Measurements from ENCODE around the gene TIMP4.

GRCh38 chr3:12150112-12150511, 8.6 kb downstream of the TIMP4 start:
- TF ChIP-seq CTCF (IDR thresholded peaks at IDR 0.05) (no peak), POLR2AphosphoS5 (IDR thresholded peaks at IDR 0.05; ENCODE audit: low read depth, low read length) (no peak), SIN3A (IDR thresholded peaks at IDR 0.05; ENCODE audit: borderline replicate concordance, insufficient read depth, low read depth, low read length) (no peak)

All from Panc1 (cell line).